ENCODE data around the gene CUL5.
"Not testable (repeated sequence)": the region's sequence is repeated elsewhere in the genome, so short reads cannot be mapped to it uniquely, and the experiment has no call there.

- not testable (repeated sequence) for TF ChIP-seq CTCF (conservative IDR thresholded peaks at IDR 0.05; ENCODE audit: low read depth in 2 of 2); POLR2AphosphoS5 (IDR thresholded peaks at IDR 0.05; ENCODE audit: low read depth); EZH2 (IDR thresholded peaks at IDR 0.05; ENCODE audit: low read depth, unreplicated experiment); NANOG (IDR thresholded peaks at IDR 0.05; ENCODE audit: borderline replicate concordance); CREB1 (CRISPR knock-in tag; IDR thresholded peaks at IDR 0.05; ENCODE audit: low read depth)
- TF ChIP-seq, protein P1, sequence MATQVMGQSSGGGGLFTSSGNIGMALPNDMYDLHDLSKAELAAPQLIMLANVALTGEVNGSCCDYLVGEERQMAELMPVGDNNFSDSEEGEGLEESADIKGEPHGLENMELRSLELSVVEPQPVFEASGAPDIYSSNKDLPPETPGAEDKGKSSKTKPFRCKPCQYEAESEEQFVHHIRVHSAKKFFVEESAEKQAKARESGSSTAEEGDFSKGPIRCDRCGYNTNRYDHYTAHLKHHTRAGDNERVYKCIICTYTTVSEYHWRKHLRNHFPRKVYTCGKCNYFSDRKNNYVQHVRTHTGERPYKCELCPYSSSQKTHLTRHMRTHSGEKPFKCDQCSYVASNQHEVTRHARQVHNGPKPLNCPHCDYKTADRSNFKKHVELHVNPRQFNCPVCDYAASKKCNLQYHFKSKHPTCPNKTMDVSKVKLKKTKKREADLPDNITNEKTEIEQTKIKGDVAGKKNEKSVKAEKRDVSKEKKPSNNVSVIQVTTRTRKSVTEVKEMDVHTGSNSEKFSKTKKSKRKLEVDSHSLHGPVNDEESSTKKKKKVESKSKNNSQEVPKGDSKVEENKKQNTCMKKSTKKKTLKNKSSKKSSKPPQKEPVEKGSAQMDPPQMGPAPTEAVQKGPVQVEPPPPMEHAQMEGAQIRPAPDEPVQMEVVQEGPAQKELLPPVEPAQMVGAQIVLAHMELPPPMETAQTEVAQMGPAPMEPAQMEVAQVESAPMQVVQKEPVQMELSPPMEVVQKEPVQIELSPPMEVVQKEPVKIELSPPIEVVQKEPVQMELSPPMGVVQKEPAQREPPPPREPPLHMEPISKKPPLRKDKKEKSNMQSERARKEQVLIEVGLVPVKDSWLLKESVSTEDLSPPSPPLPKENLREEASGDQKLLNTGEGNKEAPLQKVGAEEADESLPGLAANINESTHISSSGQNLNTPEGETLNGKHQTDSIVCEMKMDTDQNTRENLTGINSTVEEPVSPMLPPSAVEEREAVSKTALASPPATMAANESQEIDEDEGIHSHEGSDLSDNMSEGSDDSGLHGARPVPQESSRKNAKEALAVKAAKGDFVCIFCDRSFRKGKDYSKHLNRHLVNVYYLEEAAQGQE (IDR thresholded peaks at IDR 0.05; ENCODE audit: unreplicated experiment), result not testable (repeated sequence)
Measured at GRCh38 chr11:108028822-108029441, 20.2 kb downstream of the CUL5 start.
